Prostate gland (tissue), 2 donors: Measurements from ENCODE around the gene KRTAP10-6. TPM values are rescaled to one million over a fixed set of nuclear protein-coding genes. Genes with fewer than 3 reads are reported as not detected.

ENCODE experiments used
- DNase-seq: peaks from one replicate; pipeline ENCODE4 v3.0.0-alpha.2; 2019; ENCODE audit warnings: low spot score
- H3K27ac ChIP-seq, 2 donors: fragments of 200-600 bp; sonication (generic); 2 replicates each; pipeline ENCODE4 v1.5.1; 2017 to 2019
- H3K27me3 ChIP-seq: fragments of 200-600 bp; sonication (generic); replicated peaks from 2 replicates; pipeline ENCODE4 v1.5.1; 2019; ENCODE audit not compliant: insufficient read depth
- H3K36me3 ChIP-seq, 2 donors: fragments of 200-600 bp; sonication (generic); 1 replicate in 1 of 2; 2 replicates in 1 of 2; pipeline versions ENCODE4 v1.5.1 to v1.8.1; 2017 to 2019
- H3K4me1 ChIP-seq: fragments of 200-600 bp; sonication (generic); replicated peaks from 2 replicates; pipeline ENCODE4 v1.5.1; 2019
- H3K4me3 ChIP-seq, 2 donors: fragments of 200-600 bp; sonication (generic); 2 replicates each; pipeline ENCODE4 v1.5.1; 2017 to 2019
- H3K9me3 ChIP-seq: fragments of 200-600 bp; sonication (generic); 2 replicates; pipeline ENCODE4 v1.5.1; 2017
- POLR2A ChIP-seq: fragments of 450-650 bp; IDR thresholded peaks from one replicate; pipeline ENCODE4 v1.6.1; 2016; ENCODE audit warnings: antibody characterized with exemption, mild to moderate bottlenecking
- POLR2AphosphoS5 ChIP-seq: sonication (generic); formaldehyde crosslinking; IDR thresholded peaks from one replicate; pipeline ENCODE4 v1.6.1; 2017; ENCODE audit warnings: antibody characterized with exemption
- WGBS: methylation state at CpG from one replicate; pipeline ENCODE4 v1.1.5; 2018; 5-methylcytosine and 5-hydroxymethylcytosine counted together
- intact Hi-C: fragments of 100-400 bp; cut with DNase I; formaldehyde crosslinking; loops from one replicate; pipeline ENCODE4 v1.14.2; 2022
- total RNA-seq, 2 donors: library from RNA; depleted of rRNA; stranded (reverse); fragments of >200 nt; gene quantifications; one replicate each; pipeline ENCODE4 v1.1.0, GENCODE V29; 2016
- TF ChIP-seq, protein P1 (sequence below), 4 experiments: fragments of 200-600 bp in 2 of 4; fragments of 450-650 bp in 2 of 4; sonication (generic) in 2 of 4; IDR thresholded peaks; 1 replicate in 3 of 4; 2 replicates in 1 of 4; pipeline ENCODE4 v1.5.1; 2016 to 2019; ENCODE audit warnings: antibody characterized with exemption in 4 of 4, mild to moderate bottlenecking in 2 of 4, moderate library complexity in 2 of 4

KRTAP10-6 gene
- total RNA-seq, 2 donors from 2014 or later = not detected

DNA sequence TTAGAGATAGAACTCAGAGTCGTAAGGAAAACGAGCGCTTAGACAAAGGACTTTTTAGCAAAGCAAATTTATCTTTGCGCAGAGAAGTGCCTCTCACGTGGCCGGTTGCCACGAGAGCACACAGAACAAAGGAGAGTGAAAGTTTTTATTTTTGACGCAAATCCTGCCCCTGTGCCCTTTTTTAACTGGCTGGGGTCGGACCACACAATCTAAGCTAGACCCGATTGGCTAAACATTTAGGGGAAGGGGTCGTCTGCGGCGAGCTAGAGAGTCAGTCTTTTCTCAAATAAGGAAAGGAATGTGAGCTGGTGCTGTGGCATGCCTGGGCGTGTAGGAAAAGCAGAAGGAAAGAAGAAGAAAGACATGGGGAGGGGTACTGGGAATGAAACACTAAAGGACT is 43.4 kb downstream of the KRTAP10-6 start:
- Histone ChIP-seq H3K36me3 (no peaks in the 10 kb centered on the region), H3K27me3 (no peaks in the 10 kb centered on the region), H3K27ac (no peak overlapping the region), H3K4me1 (no peaks in the 10 kb centered on the region), H3K4me3 (no peak overlapping the region), H3K9me3 (no peaks in the 10 kb centered on the region)
- DNase-seq = no peak
- 17% methylated on average over 14 of the region's 14 CpGs for WGBS
- intact Hi-C loops = no loop called here
- TF ChIP-seq, protein P1, sequence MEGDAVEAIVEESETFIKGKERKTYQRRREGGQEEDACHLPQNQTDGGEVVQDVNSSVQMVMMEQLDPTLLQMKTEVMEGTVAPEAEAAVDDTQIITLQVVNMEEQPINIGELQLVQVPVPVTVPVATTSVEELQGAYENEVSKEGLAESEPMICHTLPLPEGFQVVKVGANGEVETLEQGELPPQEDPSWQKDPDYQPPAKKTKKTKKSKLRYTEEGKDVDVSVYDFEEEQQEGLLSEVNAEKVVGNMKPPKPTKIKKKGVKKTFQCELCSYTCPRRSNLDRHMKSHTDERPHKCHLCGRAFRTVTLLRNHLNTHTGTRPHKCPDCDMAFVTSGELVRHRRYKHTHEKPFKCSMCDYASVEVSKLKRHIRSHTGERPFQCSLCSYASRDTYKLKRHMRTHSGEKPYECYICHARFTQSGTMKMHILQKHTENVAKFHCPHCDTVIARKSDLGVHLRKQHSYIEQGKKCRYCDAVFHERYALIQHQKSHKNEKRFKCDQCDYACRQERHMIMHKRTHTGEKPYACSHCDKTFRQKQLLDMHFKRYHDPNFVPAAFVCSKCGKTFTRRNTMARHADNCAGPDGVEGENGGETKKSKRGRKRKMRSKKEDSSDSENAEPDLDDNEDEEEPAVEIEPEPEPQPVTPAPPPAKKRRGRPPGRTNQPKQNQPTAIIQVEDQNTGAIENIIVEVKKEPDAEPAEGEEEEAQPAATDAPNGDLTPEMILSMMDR (IDR thresholded peaks at IDR 0.05) = no peak
- TF ChIP-seq POLR2AphosphoS5 = no peak
- no peak for TF ChIP-seq POLR2A

- no peaks in the 10 kb centered on the region for H3K27me3 ChIP-seq
- H3K9me3 ChIP-seq = no peaks in the 10 kb centered on the region
- H3K4me3 ChIP-seq = no peak overlapping the region
- H3K4me1 ChIP-seq = no peaks in the 10 kb centered on the region
- WGBS = 26% methylated on average over 13 of the region's 13 CpGs
- no peaks in the 10 kb centered on the region for H3K36me3 ChIP-seq
- no peak overlapping the region for H3K27ac ChIP-seq
- no peak for TF ChIP-seq POLR2A
- TF ChIP-seq, protein P1 (IDR thresholded peaks at IDR 0.05) = no peak
- no peak for TF ChIP-seq POLR2AphosphoS5
- DNase-seq = no peak
- intact Hi-C loops = no loop called here
Observed at GRCh38 chr21:44548381-44548780, 43.9 kb downstream of the KRTAP10-6 start.

DNA sequence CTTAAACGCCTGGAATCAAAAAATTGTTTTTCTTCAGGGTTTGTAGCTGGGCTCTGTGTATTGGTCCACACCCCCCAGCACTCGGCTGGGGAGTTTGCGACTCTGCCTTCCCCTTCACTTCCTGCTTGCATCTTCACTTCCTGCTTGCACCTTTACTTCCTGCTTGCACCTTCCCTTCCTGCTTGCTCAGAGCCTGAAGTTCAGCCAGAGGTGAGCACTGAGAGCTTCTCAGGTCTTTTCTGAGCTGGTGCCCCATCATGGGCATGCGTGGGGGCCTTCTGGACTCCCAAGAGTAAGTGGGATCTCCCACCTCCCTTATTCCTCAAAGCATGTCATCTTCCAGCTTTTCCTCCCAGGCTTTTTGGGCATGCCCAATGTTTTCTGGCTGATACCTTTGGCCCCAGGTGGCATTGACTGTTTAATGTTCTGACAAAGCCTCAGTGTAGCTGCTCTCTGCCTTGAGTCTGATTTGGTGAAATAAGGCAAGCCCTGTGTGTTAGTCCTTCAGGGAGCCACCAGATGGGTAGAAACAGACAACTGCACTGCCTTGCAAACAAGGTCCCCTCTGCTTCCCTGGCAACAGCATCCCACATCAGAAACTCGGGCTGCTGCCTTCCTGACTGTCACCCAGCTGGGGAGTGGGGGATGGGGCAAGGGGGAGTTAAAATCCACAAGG is 44.5 kb downstream of the KRTAP10-6 start:
- no peak for DNase-seq
- Histone ChIP-seq H3K27me3 (no peaks in the 10 kb centered on the region), H3K36me3 (no peaks in the 10 kb centered on the region), H3K27ac (no peak overlapping the region), H3K4me1 (no peaks in the 10 kb centered on the region), H3K4me3 (no peak overlapping the region), H3K9me3 (no peaks in the 10 kb centered on the region)
- TF ChIP-seq POLR2A (no peak), POLR2AphosphoS5 (no peak)
- intact Hi-C loops = no loop called here
- 66% methylated on average over 5 of the region's 5 CpGs for WGBS

GRCh38 chr21:44544566-44544965 is 47.7 kb downstream of the KRTAP10-6 start:
- DNase-seq = no peak
- intact Hi-C loops = no loop called here
- WGBS = 83% methylated on average over 3 of the region's 3 CpGs
- TF ChIP-seq POLR2AphosphoS5 (no peak), POLR2A (no peak)
- TF ChIP-seq, protein P1 (IDR thresholded peaks at IDR 0.05) = no peak
- Histone ChIP-seq H3K36me3 (no peaks in the 10 kb centered on the region), H3K4me1 (no peaks in the 10 kb centered on the region), H3K27me3 (no peaks in the 10 kb centered on the region), H3K27ac (no peak overlapping the region), H3K4me3 (no peak overlapping the region), H3K9me3 (no peaks in the 10 kb centered on the region)

GRCh38 chr21:44542716-44543115 is 49.6 kb downstream of the KRTAP10-6 start:
- no peak overlapping the region for H3K27ac ChIP-seq
- H3K9me3 ChIP-seq = no peaks in the 10 kb centered on the region
- no peaks in the 10 kb centered on the region for H3K4me1 ChIP-seq
- no peak overlapping the region for H3K4me3 ChIP-seq
- no peaks in the 10 kb centered on the region for H3K36me3 ChIP-seq
- DNase-seq = no peak
- intact Hi-C loops = no loop called here
- TF ChIP-seq, protein P1 (IDR thresholded peaks at IDR 0.05) = no peak
- TF ChIP-seq POLR2A = no peak
- 88% methylated on average over 1 of the region's 1 CpG for WGBS
- peaks cover 3% of the 10 kb centered on the region for H3K27me3 ChIP-seq

Other genes starting within 250 kb of the KRTAP10-6 start
- 1 to 10 TPM; 1.6 to 2.7 TPM for gene TRPM2, start 238.9 kb downstream of the KRTAP10-6 start, total RNA-seq
- gene LRRC3, start 137.0 kb downstream of the KRTAP10-6 start, total RNA-seq = 1 to 10 TPM; 1.6 to 7.1 TPM
- not detected for gene KRTAP10-1, start 52.3 kb downstream of the KRTAP10-6 start, total RNA-seq
- not detected for gene KRTAP10-2, start 41.0 kb downstream of the KRTAP10-6 start, total RNA-seq
- gene KRTAP10-3, start 33.7 kb downstream of the KRTAP10-6 start, total RNA-seq = not detected
- gene KRTAP10-4, start 18.8 kb downstream of the KRTAP10-6 start, total RNA-seq = not detected
- not detected for gene KRTAP10-5, start 11.9 kb downstream of the KRTAP10-6 start, total RNA-seq
- not detected for gene KRTAP10-7, start 8.1 kb upstream of the KRTAP10-6 start, total RNA-seq
- gene KRTAP10-8, start 19.6 kb upstream of the KRTAP10-6 start, total RNA-seq = not detected
- not detected for gene KRTAP10-9, start 34.6 kb upstream of the KRTAP10-6 start, total RNA-seq
- not detected for gene KRTAP10-10, start 44.9 kb upstream of the KRTAP10-6 start, total RNA-seq
- not detected for gene KRTAP10-11, start 53.9 kb upstream of the KRTAP10-6 start, total RNA-seq
- not detected for gene KRTAP12-4, start 62.2 kb upstream of the KRTAP10-6 start, total RNA-seq
- gene KRTAP12-3, start 65.4 kb upstream of the KRTAP10-6 start, total RNA-seq = not detected
- gene KRTAP12-2, start 74.4 kb upstream of the KRTAP10-6 start, total RNA-seq = not detected
- gene KRTAP12-1, start 89.7 kb upstream of the KRTAP10-6 start, total RNA-seq = not detected
- not detected for gene KRTAP10-12, start 104.7 kb upstream of the KRTAP10-6 start, total RNA-seq
- under 1 TPM in 1 of 2 donors, not detected in 1; 0.85 TPM for gene TSPEAR, start 119.1 kb upstream of the KRTAP10-6 start, total RNA-seq
- 10 to 100 TPM; 46.9 to 75.7 TPM for gene UBE2G2, start 209.3 kb upstream of the KRTAP10-6 start, total RNA-seq
- gene SUMO3, start 225.6 kb upstream of the KRTAP10-6 start, total RNA-seq = 10 to 100 TPM; 78.3 to 92.2 TPM